ENCODE results near the gene MAP2K5.
A peak's percentile ranks its signal among the peaks of the same experiment; 100 is the strongest.

MAP2K5 gene

DNA sequence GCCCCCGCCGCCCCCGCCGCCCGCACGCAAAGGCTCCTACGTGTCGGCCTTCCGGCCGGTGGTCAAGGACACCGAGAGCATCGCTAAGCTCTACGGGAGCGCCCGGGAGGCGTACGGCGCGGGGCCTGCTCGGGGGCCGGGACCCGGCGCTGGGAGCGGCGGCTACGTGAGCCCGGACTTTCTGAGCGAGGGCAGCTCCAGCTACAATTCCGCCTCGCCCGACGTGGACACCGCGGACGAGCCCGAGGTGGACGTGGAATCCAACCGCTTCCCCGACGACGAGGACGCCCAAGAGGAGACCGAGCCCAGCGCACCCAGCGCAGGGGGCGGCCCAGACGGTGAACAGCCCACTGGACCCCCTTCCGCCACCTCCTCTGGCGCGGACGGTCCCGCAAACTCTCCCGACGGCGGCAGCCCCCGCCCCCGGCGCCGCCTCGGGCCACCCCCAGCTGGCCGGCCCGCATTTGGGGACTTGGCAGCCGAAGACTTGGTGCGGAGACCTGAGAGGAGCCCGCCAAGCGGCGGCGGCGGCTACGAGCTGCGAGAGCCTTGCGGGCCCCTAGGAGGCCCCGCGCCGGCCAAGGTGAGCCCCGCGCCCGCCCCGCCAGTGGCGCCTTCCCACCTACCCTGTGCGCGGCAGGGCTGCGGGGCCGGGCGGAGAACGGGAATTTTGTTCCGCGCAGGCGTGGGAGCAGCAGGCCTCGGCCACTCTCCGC lies 285.2 kb downstream of the MAP2K5 start:
- DNase-seq: peak; percentile 21

DNA sequence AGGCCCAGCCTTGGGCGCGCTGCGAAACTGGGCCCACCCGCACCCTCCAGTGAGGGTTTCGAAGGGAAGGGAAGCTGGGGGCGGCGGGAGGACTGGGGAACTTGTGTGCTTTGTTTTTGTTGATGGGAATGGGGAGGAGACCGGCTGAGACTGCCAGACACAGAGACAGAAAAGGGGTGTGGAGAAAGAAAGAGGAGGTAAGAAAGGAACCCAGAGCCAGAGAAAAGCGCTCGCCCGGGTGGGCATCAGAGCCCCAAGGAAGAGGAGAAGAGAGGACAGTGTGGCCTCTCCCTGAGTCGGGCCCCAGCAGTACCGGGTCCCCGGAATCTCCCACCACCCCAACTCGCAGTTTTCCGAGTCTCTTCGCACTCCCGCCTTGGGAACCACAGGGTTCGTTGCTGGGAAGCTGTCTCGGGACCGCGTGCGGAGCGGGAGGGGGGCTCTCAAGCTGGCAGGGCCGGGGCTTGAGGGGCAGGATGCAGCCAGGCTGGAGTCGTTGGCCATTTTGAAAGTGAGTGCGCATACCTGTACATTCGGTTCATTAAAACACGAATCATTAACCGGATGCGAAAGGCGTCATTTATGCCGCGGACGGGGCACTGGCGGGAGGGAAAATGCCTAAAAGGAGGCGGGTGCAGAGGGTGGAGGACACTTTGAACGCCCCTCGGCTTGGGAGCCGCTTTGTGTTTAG lies 285.9 kb downstream of the MAP2K5 start:
- no peak for DNase-seq

DNA sequence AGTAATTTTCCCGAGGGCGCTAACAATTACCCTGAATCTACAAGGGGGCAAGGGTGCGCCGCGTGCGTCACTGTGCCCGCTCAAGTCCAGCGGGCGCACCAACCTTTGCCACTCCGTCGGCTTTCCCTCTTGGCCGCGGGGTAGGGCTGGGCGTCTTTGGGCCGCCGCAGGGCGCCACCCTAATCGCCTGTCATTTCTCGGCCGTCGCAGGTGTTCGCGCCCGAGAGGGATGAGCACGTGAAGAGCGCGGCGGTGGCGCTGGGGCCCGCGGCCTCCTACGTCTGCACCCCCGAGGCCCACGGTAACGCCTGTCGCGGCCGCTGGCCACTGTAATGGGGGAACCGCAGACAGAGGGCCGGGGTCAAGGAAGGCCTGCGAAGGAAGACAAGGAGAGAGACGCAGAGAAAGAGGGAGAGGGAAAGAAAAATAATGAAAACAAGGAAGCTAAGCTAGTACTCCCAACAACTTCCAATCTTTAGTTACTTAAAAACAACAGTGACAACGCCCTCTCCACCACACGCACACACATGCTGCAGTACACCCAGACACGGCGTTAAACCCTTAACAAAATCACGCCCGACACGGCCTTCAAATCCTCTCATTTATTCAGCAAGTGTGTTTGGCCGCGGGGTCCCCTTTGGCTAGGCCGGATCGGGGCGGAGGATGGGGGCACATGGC lies 286.6 kb downstream of the MAP2K5 start:
- DNase-seq: no peak

- no peak for DNase-seq
Observed at GRCh38 chr15:67829647-67830504, 287.4 kb downstream of the MAP2K5 start.

- DNase-seq: no peak
Observed at GRCh38 chr15:67831363-67831762, 288.9 kb downstream of the MAP2K5 start.

DNA sequence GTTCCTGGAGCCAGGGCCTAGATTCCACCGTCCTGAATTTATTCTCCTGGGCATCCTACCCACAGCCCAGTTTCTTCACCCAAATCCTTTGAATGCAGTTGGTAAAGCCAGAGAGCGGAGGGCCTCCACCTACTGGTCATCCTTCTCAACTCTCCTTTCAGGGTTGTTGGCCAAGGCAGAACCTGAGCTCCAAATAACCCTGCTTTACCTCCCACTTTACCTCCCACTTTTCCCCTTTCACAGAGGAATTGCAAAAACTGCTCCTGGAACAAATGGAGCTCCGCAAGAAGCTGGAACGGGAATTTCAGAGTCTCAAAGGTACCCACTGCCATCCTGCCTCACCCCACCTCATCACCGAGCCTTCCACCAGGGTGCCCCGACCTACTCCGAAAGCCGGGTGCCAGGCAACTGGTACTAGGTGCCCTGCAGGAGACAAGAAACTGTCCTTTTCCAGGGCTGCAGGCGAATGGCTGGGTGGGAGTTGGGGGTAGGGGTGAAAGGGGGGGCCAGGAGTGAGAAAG lies 289.6 kb downstream of the MAP2K5 start:
- peak; percentile 60 for DNase-seq

DNA sequence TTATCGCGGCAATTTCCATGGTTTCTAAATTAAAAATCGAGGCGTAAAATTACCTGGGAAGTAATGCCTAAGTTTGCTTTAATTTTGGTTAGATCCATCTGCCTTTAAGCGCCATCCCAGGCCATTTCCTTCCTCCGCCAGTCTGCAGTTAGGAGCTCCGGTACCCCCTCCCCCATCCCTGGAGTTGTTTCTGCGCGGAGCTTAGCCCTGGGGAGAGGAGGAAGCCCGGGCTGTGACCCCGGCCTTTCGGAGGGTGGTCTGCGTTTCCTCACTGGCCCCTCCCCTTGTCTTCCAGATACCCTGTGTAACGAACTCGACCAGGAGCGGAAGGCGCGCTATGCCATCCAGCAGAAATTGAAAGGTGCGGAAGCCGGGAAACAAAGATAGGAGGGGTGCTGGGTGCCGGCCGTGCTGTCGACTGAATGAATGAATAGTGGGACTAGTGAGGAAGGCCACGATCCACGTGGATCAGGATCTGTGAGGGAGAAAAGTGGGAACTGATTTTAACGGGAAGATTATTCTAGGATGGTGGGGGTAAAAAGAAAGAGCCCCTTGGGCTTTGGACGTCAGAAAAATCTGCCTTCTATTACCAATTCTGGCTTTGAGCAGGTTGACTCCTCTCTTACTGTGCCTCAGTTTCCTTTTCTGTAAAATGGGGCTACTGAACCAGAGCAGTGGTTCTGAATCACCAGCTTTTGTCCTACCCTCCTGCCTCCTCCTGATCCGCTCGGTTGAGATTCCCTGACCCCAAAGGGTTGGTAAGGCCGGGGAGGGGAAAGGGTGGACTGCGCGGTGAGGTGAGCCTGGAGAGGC lies 290.6 kb downstream of the MAP2K5 start:
- DNase-seq: peak; percentile 37

- peak; percentile 75 for DNase-seq
Observed at GRCh38 chr15:67833710-67834511, 291.4 kb downstream of the MAP2K5 start.

DNA sequence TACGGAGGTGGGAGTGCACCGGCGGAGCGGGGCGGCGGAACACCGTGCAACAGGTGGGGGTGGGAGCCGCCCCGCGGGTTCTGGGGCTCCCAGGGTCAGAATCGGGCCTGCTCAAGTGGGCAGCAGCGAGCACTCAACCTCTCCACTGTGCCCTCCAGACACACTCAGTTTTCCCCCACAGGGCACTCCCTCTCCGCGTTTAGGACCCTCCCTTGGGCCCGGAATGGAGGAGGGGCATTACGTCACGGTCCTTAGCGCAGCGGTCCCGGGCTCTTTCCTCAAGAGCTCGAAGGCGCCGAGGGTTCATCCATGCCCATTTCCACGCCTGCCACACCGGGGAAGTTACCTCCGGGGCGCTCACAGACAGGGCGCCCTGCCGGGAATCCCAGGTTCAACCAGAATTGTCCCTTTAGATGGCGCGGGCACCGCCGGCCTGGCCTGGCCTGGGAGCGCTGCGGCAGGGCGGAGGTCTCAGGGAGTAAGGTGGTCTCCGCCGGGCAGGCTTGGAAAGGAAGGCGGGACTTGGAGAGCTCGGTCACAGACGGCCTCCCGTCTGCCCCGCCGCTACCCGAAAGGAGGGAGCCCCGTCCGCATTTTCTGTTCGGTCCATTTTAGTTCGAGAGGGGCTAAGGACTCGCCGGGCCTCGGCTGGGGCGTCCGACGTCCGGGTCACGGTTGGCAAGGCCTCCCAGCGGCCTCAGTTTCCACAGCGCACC lies 292.2 kb downstream of the MAP2K5 start:
- peak; percentile 49 for DNase-seq

GRCh38 chr15:67835297-67836133 lies 293.0 kb downstream of the MAP2K5 start:
- DNase-seq: no peak

GRCh38 chr15:67836134-67836455 lies 293.6 kb downstream of the MAP2K5 start:
- DNase-seq: peak; percentile 50

GRCh38 chr15:67836477-67836876 lies 294.0 kb downstream of the MAP2K5 start:
- DNase-seq: peak; percentile 73

- no peak for DNase-seq
Observed at GRCh38 chr15:67836955-67837354, 294.5 kb downstream of the MAP2K5 start.

DNA sequence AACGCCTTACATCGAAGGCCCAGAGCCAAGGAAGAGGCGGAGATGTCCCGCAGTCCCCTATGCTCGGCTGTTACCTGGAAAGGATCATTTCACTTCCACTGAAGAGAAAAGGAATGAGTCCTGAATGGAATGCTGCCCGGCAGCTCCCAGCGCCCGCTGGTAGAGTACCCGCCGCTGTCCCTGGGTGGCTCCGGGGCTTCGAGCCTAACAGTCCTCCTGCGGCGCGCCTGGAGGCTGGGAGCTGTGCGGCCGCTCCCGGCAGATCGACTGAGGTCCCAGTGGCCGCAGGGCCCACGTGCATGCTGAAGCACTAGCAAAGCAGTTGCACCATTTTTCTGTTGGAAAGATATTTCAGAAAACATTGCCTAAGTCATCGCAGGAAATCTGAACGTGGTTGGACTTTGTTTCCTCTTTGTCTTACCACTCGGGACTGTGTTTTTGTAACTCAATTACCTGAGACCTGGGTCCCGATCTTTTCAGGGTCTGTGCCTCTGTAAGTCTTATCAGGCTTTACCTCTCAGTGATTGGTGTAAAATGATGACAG lies 296.4 kb downstream of the MAP2K5 start:
- peak; percentile 46 for DNase-seq

DNA sequence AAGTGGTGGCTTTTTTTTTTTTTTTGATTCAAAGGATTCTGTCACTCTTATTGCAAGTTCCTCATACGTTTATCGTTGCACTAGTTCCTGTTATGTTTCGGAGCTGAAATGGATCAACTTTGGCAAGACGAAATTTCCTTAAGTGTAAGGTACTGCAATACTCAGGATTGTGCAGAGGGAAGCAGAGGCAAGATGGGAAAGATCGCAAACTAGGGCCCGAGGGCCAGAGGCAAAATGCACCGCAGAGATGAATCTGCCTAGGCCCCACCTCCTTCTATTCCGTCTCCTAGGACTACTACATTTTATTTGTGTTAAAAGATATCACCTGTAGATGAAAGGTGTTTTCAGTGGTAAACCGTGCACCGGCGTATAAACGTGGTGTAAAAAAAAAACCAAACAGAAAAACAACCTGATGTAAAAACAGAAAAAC lies 297.0 kb downstream of the MAP2K5 start:
- DNase-seq: peak; percentile 75

DNA sequence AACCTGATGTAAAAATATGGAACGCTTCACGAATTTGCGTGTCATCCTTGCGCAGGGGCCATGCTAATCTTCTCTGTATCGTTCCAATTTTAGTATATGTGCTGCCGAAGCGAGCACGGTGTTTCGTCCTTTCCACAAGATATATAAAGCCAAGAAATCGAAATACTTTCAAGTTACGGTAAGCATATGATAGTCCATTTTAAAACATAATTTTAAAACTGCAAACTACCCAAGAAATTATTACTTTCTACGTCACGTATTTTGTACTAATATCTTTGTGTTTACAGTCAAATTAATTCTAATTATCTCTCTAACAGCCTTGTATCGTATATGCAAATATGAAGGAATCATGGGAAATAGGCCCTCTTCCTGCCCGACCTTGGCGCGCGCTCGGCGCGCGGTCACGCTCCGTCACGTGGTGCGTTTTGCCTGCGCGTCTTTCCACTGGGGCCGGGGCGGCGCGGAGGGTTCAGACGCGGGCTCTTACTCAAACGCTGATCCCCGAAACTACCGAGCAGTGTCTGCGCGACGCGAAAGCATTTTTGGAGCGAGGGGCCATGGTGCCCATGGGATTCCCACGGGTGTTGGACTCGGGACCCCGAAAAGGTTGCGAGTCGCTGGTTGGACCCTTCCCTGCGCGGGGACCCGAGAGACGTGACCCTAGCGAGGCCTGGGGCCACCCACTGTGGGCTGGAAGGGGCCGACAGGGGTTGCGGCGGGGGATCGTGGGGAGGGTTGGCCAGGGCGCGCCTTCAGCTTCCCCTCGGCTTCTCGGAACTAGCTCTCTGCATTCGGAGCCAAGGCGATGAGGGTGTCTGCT lies 297.6 kb downstream of the MAP2K5 start, which contains the start of gene RNU6-1:
TSS of gene RNU6-1 (minus strand) at position 117 of the 820 bp plus-strand sequence.
- DNase-seq: peak; percentile 95

- DNase-seq: peak; percentile 74
Observed at GRCh38 chr15:67840749-67841512, 298.4 kb downstream of the MAP2K5 start.

DNA sequence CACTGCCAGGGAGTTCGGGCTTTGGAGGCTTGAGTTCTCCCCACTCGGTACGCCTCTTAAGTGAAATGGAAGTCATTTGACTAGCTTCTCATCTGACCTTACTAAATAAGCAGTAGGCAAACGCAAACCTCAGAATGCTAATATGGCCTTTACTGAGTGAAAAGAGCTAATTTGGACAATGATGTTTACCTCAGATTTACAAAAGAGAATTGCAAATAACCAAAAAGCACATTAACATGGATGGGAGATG lies 298.9 kb downstream of the MAP2K5 start:
- no peak for DNase-seq

Measured in NCI-H82 (cell line).